ENCODE measurements around the gene KRT84.
"Not testable (repeated sequence)": the region's sequence is repeated elsewhere in the genome, so short reads cannot be mapped to it uniquely, and the experiment has no call there.

DNA sequence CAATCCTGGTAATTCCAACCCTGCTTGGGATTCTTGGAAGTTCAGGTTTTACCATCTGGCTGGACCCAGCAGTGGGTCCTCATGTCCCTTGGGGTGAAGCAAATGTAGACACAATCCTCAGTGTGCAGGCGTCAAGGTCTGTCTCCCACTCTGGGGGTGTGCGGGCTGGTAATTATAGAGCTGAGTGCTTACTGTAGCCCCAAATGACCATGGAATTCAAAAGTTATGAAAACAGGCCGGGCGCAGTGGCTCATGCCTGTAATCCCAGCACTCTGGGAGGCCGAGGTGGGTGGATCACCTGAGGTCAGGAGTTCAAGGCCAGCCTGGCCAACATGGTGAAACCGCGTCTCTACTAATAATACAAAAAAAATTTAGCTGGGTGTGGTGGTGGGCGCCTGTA, 40.4 kb downstream of the KRT84 start:
- not testable (repeated sequence) for TF ChIP-seq POLR2A (IDR thresholded peaks at IDR 0.05; ENCODE audit: low read length); GATA1 (IDR thresholded peaks at IDR 0.05; ENCODE audit: low read depth, low read length)
